Measurements from ENCODE around the gene EDN1.
"Not testable (repeated sequence)": the region's sequence is repeated elsewhere in the genome, so short reads cannot be mapped to it uniquely, and the experiment has no call there.

The EDN1 gene

GRCh38 chr6:12324748-12325147 is 34.6 kb downstream of the EDN1 start:
- Mint-ChIP-seq H3K27me3 (peaks cover 10% of the 10 kb centered on the region), H3K9me3 (no peaks in the 10 kb centered on the region), H3K27ac (no peak overlapping the region), H3K4me1 (no peaks in the 10 kb centered on the region), H3K4me3 (no peak overlapping the region)
- DNase-seq (no peak), ATAC-seq (no peak)

GRCh38 chr6:12325872-12326271 is 35.7 kb downstream of the EDN1 start:
- Mint-ChIP-seq H3K9me3 (no peaks in the 10 kb centered on the region), H3K27me3 (peaks cover 4% of the 10 kb centered on the region), H3K27ac (no peak overlapping the region), H3K4me1 (no peaks in the 10 kb centered on the region), H3K4me3 (no peak overlapping the region)
- DNase-seq (no peak), ATAC-seq (no peak)

- no peak overlapping the region for H3K27ac Mint-ChIP-seq
Measured at GRCh38 chr6:12327391-12327790, 37.2 kb downstream of the EDN1 start.

GRCh38 chr6:12327988-12328387 is 37.8 kb downstream of the EDN1 start:
- Mint-ChIP-seq H3K4me3 (no peak overlapping the region), H3K27ac (peak overlapping the region in 1 of 2 donors; percentile 0), H3K27me3 (no peaks in the 10 kb centered on the region), H3K4me1 (no peaks in the 10 kb centered on the region), H3K9me3 (no peaks in the 10 kb centered on the region)
- no peak for ATAC-seq
- no peak for DNase-seq

More at GRCh38 chr6:12327391-12327790, 37.2 kb downstream of the EDN1 start:
- no peak overlapping the region for H3K4me3 Mint-ChIP-seq
- H3K27me3 Mint-ChIP-seq: no peaks in the 10 kb centered on the region
- DNase-seq (no peak), ATAC-seq (no peak)
- H3K4me1 Mint-ChIP-seq: no peaks in the 10 kb centered on the region
- H3K9me3 Mint-ChIP-seq: no peaks in the 10 kb centered on the region

GRCh38 chr6:12328701-12329100 is 38.5 kb downstream of the EDN1 start:
- ATAC-seq: no peak
- Mint-ChIP-seq H3K27ac (no peak overlapping the region), H3K4me3 (no peak overlapping the region), H3K9me3 (no peaks in the 10 kb centered on the region), H3K4me1 (no peaks in the 10 kb centered on the region), H3K27me3 (no peaks in the 10 kb centered on the region)
- no peak for DNase-seq

- Mint-ChIP-seq H3K27me3 (no peaks in the 10 kb centered on the region), H3K4me3 (no peak overlapping the region), H3K4me1 (no peaks in the 10 kb centered on the region), H3K27ac (no peak overlapping the region), H3K9me3 (no peaks in the 10 kb centered on the region)
- ATAC-seq: no peak
- no peak for DNase-seq
Measured at GRCh38 chr6:12331474-12331873, 41.3 kb downstream of the EDN1 start.

GRCh38 chr6:12331951-12332749 is 42.0 kb downstream of the EDN1 start:
- no peak overlapping the region for H3K4me3 Mint-ChIP-seq
- no peaks in the 10 kb centered on the region for H3K27me3 Mint-ChIP-seq
- H3K27ac Mint-ChIP-seq: no peak overlapping the region
- H3K4me1 Mint-ChIP-seq: no peaks in the 10 kb centered on the region
- no peak for DNase-seq
- H3K9me3 Mint-ChIP-seq: no peaks in the 10 kb centered on the region
- ATAC-seq: no peak

- H3K27me3 Mint-ChIP-seq, H3K9me3 Mint-ChIP-seq, DNase-seq, H3K27ac Mint-ChIP-seq, H3K4me1 Mint-ChIP-seq, ATAC-seq, H3K4me3 Mint-ChIP-seq: not testable (repeated sequence)
Measured at GRCh38 chr6:12332750-12333079, 42.6 kb downstream of the EDN1 start.

GRCh38 chr6:12333128-12333527 is 43.0 kb downstream of the EDN1 start:
- no peaks in the 10 kb centered on the region for H3K27me3 Mint-ChIP-seq
- ATAC-seq (no peak), DNase-seq (no peak)
- no peaks in the 10 kb centered on the region for H3K9me3 Mint-ChIP-seq
- H3K27ac Mint-ChIP-seq: peak overlapping the region in 1 of 2 donors; percentile 74
- no peaks in the 10 kb centered on the region for H3K4me1 Mint-ChIP-seq
- H3K4me3 Mint-ChIP-seq: no peak overlapping the region

GRCh38 chr6:12334526-12335130 is 44.5 kb downstream of the EDN1 start:
- no peak for DNase-seq
- Mint-ChIP-seq H3K27ac (peak overlapping the region in 1 of 2 donors; percentile 14), H3K27me3 (no peaks in the 10 kb centered on the region), H3K9me3 (no peaks in the 10 kb centered on the region), H3K4me3 (no peak overlapping the region), H3K4me1 (no peaks in the 10 kb centered on the region)
- no peak for ATAC-seq

- ATAC-seq: no peak
Measured at GRCh38 chr6:12335131-12335527, 45.0 kb downstream of the EDN1 start.

GRCh38 chr6:12335717-12336116 is 45.6 kb downstream of the EDN1 start:
- H3K4me3 Mint-ChIP-seq: no peak overlapping the region
- H3K4me1 Mint-ChIP-seq: no peaks in the 10 kb centered on the region
- ATAC-seq: no peak
- H3K9me3 Mint-ChIP-seq: no peaks in the 10 kb centered on the region
- H3K27me3 Mint-ChIP-seq: no peaks in the 10 kb centered on the region
- DNase-seq: no peak
- no peak overlapping the region for H3K27ac Mint-ChIP-seq

More at GRCh38 chr6:12335131-12335527, 45.0 kb downstream of the EDN1 start:
- no peak for DNase-seq
- H3K4me1 Mint-ChIP-seq: no peaks in the 10 kb centered on the region
- no peak overlapping the region for H3K4me3 Mint-ChIP-seq
- no peaks in the 10 kb centered on the region for H3K9me3 Mint-ChIP-seq
- no peaks in the 10 kb centered on the region for H3K27me3 Mint-ChIP-seq
- no peak overlapping the region for H3K27ac Mint-ChIP-seq

GRCh38 chr6:12336121-12336971 is 46.2 kb downstream of the EDN1 start:
- ATAC-seq (no peak), DNase-seq (no peak)
- H3K27me3 Mint-ChIP-seq: no peaks in the 10 kb centered on the region
- H3K4me1 Mint-ChIP-seq: no peaks in the 10 kb centered on the region
- no peak overlapping the region for H3K4me3 Mint-ChIP-seq
- no peak overlapping the region for H3K27ac Mint-ChIP-seq
- H3K9me3 Mint-ChIP-seq: no peaks in the 10 kb centered on the region

- peaks cover 6% of the 10 kb centered on the region for H3K27me3 Mint-ChIP-seq
- no peak overlapping the region for H3K27ac Mint-ChIP-seq
- no peak for DNase-seq
- H3K4me3 Mint-ChIP-seq: no peak overlapping the region
- H3K9me3 Mint-ChIP-seq: no peaks in the 10 kb centered on the region
- ATAC-seq: no peak
- H3K4me1 Mint-ChIP-seq: no peaks in the 10 kb centered on the region
Measured at GRCh38 chr6:12339022-12339421, 48.9 kb downstream of the EDN1 start.

GRCh38 chr6:12339808-12340487 is 49.8 kb downstream of the EDN1 start:
- DNase-seq (no peak), ATAC-seq (no peak)
- H3K27ac Mint-ChIP-seq: no peak overlapping the region
- peaks cover 7% of the 10 kb centered on the region for H3K27me3 Mint-ChIP-seq
- H3K4me1 Mint-ChIP-seq: no peaks in the 10 kb centered on the region
- no peak overlapping the region for H3K4me3 Mint-ChIP-seq
- H3K9me3 Mint-ChIP-seq: no peaks in the 10 kb centered on the region

- Mint-ChIP-seq H3K27ac (no peak overlapping the region), H3K4me3 (no peak overlapping the region), H3K27me3 (peaks cover 7% of the 10 kb centered on the region), H3K9me3 (no peaks in the 10 kb centered on the region), H3K4me1 (no peaks in the 10 kb centered on the region)
- no peak for DNase-seq
- no peak for ATAC-seq
Measured at GRCh38 chr6:12340488-12340818, 50.3 kb downstream of the EDN1 start.

Measured in stimulated activated naive CD8-positive, alpha-beta T cell treated with anti-CD3 and anti-CD28 coated beads, Interleukin-15, amount 100 ng/mL, for 72 hours (primary cell).